Neural progenitor cell (in vitro differentiated cells): ENCODE data around the gene PRKAG2. TPM values are rescaled to one million over a fixed set of nuclear protein-coding genes. Genes with fewer than 3 reads are reported as not detected.
"Not testable (repeated sequence)": the region's sequence is repeated elsewhere in the genome, so short reads cannot be mapped to it uniquely, and the experiment has no call there.

Experiments used
- DNase-seq: peaks from one replicate; pipeline ENCODE4 v3.0.0-alpha.2; 2016; ENCODE audit warnings: low spot score
- H2AFZ ChIP-seq: fragments of 200-600 bp; sonication (generic); replicated peaks from 2 replicates; pipeline ENCODE4 v1.6.1; 2016; ENCODE audit warnings: antibody characterized with exemption
- H3F3A ChIP-seq: fragments of 200-600 bp; sonication (generic); 2 replicates; pipeline ENCODE4 v1.6.1; 2016; ENCODE audit warnings: antibody characterized with exemption, low read depth
- H3K27ac ChIP-seq: fragments of 200-600 bp; sonication (generic); 2 replicates; pipeline ENCODE4 v1.5.1; 2016; ENCODE audit warnings: mild to moderate bottlenecking
- H3K27me3 ChIP-seq: fragments of 200-600 bp; sonication (generic); 2 replicates; pipeline ENCODE4 v1.6.1; 2016; ENCODE audit warnings: mild to moderate bottlenecking, moderate library complexity
- H3K36me3 ChIP-seq: fragments of 200-600 bp; sonication (generic); 2 replicates; pipeline ENCODE4 v1.5.1; 2016
- H3K4me1 ChIP-seq: fragments of 200-600 bp; sonication (generic); 2 replicates; pipeline ENCODE4 v1.6.1; 2016; ENCODE audit warnings: mixed run types
- H3K4me2 ChIP-seq: fragments of 200-600 bp; sonication (generic); 2 replicates; pipeline ENCODE4 v1.6.1; 2016
- H3K4me3 ChIP-seq: fragments of 200-600 bp; sonication (generic); 2 replicates; pipeline ENCODE4 v1.5.1; 2016
- H3K79me2 ChIP-seq: fragments of 200-600 bp; sonication (generic); 2 replicates; pipeline ENCODE4 v1.6.1; 2016; ENCODE audit warnings: low read depth
- H3K9ac ChIP-seq: fragments of 200-600 bp; sonication (generic); 2 replicates; pipeline ENCODE4 v1.6.1; 2016
- H3K9me3 ChIP-seq: fragments of 200-600 bp; sonication (generic); 2 replicates; pipeline ENCODE4 v1.5.1; 2016; ENCODE audit warnings: low read depth
- H4K20me1 ChIP-seq: fragments of 200-600 bp; sonication (generic); 2 replicates; pipeline ENCODE4 v1.6.1; 2016; ENCODE audit warnings: low read depth
- H3K27ac Mint-ChIP-seq: 3 replicates; pipeline ENCODE4 v1.8.0; 2021; ENCODE audit warnings: mixed read lengths
- H3K27me3 Mint-ChIP-seq: 2 replicates; pipeline ENCODE4 v1.8.0; 2022; ENCODE audit warnings: low read depth, mild to moderate bottlenecking, inconsistent platforms, moderate library complexity, mixed read lengths; ENCODE audit not compliant: insufficient read depth
- H3K36me3 Mint-ChIP-seq: 3 replicates; pipeline ENCODE4 v1.8.0; 2021; ENCODE audit warnings: mixed read lengths
- H3K4me1 Mint-ChIP-seq: 3 replicates; pipeline ENCODE4 v1.8.0; 2021; ENCODE audit warnings: mixed read lengths
- H3K4me3 Mint-ChIP-seq: 3 replicates; pipeline ENCODE4 v1.8.0; 2021; ENCODE audit warnings: mild to moderate bottlenecking, moderate library complexity, mixed read lengths
- H3K9me3 Mint-ChIP-seq: 3 replicates; pipeline ENCODE4 v1.8.0; 2020; ENCODE audit warnings: mixed read lengths
- EZH2 ChIP-seq: fragments of 200-600 bp; sonication (generic); IDR thresholded peaks from 2 replicates; pipeline ENCODE4 v1.6.1; 2017; ENCODE audit warnings: antibody characterized with exemption, mild to moderate bottlenecking, moderate library complexity
- EZH2phosphoT487 ChIP-seq: fragments of 200-600 bp; sonication (generic); IDR thresholded peaks from 2 replicates; pipeline ENCODE4 v1.6.1; 2017; ENCODE audit warnings: antibody characterized with exemption
- total RNA-seq: library from RNA; depleted of rRNA; stranded (reverse); fragments of >200 nt; gene quantifications from 2 replicates; pipeline ENCODE4 v1.2.3, GENCODE V29; 2015; ENCODE audit warnings: low replicate concordance
- TF ChIP-seq, protein P1 (sequence below): fragments of 200-600 bp; sonication (generic); IDR thresholded peaks from 2 replicates; pipeline ENCODE4 v1.5.1; 2017; ENCODE audit warnings: antibody characterized with exemption, mild to moderate bottlenecking

PRKAG2 gene
- total RNA-seq, 1 donor from 2014 or later = 11.4 TPM

- H3K79me2 ChIP-seq = no peaks in the 10 kb centered on the region
- no peaks in the 10 kb centered on the region for H3K9me3 ChIP-seq
- H3K4me2 ChIP-seq = peak overlapping the region; percentile 60
- no peak overlapping the region for H3K4me3 ChIP-seq
- peaks cover 2% of the 10 kb centered on the region for H3K9me3 Mint-ChIP-seq
- H3K27me3 ChIP-seq = no peaks in the 10 kb centered on the region
- peaks cover 16% of the 10 kb centered on the region for H3F3A ChIP-seq
- no peak overlapping the region for H3K9ac ChIP-seq
- peak overlapping the region; percentile 100 for H3K27ac Mint-ChIP-seq
- H3K36me3 Mint-ChIP-seq = no peaks in the 10 kb centered on the region
- peak overlapping the region; percentile 81 for H2AFZ ChIP-seq
- no peak for TF ChIP-seq EZH2
- TF ChIP-seq, protein P1, sequence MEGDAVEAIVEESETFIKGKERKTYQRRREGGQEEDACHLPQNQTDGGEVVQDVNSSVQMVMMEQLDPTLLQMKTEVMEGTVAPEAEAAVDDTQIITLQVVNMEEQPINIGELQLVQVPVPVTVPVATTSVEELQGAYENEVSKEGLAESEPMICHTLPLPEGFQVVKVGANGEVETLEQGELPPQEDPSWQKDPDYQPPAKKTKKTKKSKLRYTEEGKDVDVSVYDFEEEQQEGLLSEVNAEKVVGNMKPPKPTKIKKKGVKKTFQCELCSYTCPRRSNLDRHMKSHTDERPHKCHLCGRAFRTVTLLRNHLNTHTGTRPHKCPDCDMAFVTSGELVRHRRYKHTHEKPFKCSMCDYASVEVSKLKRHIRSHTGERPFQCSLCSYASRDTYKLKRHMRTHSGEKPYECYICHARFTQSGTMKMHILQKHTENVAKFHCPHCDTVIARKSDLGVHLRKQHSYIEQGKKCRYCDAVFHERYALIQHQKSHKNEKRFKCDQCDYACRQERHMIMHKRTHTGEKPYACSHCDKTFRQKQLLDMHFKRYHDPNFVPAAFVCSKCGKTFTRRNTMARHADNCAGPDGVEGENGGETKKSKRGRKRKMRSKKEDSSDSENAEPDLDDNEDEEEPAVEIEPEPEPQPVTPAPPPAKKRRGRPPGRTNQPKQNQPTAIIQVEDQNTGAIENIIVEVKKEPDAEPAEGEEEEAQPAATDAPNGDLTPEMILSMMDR = no peak
- no peak for TF ChIP-seq EZH2phosphoT487
- no peaks in the 10 kb centered on the region for H4K20me1 ChIP-seq
- DNase-seq = peak; percentile 81
- no peak overlapping the region for H3K27ac ChIP-seq
- peaks cover 11% of the 10 kb centered on the region for H3K27me3 Mint-ChIP-seq
- no peaks in the 10 kb centered on the region for H3K36me3 ChIP-seq
- H3K4me1 Mint-ChIP-seq = peaks cover 47% of the 10 kb centered on the region
- H3K4me1 ChIP-seq = peaks cover 8% of the 10 kb centered on the region
- peak overlapping the region; percentile 78 for H3K4me3 Mint-ChIP-seq
Observed at GRCh38 chr7:151539088-151539671, 337.7 kb downstream of the PRKAG2 start.

DNA sequence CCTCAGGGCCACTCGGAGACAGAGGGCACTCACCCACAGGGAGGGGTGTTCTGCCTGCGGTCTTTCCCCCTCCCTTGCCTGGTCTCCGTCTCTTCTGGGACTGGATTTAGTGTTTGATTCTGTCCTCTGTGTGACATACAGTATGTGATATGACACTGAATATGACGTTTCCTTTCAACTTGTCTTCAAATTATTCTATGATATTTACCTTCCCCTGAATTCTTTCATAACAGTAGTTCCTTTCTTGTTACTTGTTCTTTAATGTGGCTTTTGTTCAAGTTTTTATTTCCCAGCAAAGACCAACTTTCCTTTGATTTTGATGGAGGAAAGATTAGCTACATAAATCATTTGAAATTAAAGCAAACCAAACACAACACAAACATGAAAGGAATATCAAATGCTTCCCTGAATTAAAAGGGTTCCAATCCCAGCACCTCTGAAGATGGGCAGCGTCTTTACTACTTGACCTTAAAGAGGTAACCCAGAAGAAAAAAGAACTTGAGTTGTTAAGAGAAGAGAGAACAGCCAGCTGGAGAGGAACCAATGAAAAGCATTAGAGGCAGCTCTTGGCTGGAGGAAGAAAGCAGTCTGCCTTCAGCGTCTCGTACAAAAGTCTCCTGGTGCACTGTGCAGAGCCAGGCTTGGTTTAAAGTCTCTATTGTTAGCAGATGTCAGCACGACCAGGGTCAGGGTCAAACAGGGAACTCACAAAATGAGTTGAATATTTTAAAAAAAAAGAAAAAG, 338.9 kb downstream of the PRKAG2 start:
- no peak overlapping the region for H2AFZ ChIP-seq
- peaks cover 15% of the 10 kb centered on the region for H3K27me3 Mint-ChIP-seq
- no peaks in the 10 kb centered on the region for H3K36me3 ChIP-seq
- peaks cover 8% of the 10 kb centered on the region for H3K4me1 ChIP-seq
- H3K27me3 ChIP-seq = no peaks in the 10 kb centered on the region
- no peaks in the 10 kb centered on the region for H4K20me1 ChIP-seq
- no peak for DNase-seq
- H3K4me3 Mint-ChIP-seq = peak overlapping the region; percentile 72
- H3F3A ChIP-seq = peaks cover 16% of the 10 kb centered on the region
- no peaks in the 10 kb centered on the region for H3K36me3 Mint-ChIP-seq
- no peak overlapping the region for H3K4me3 ChIP-seq
- H3K79me2 ChIP-seq = no peaks in the 10 kb centered on the region
- no peak for TF ChIP-seq EZH2phosphoT487
- no peak for TF ChIP-seq EZH2
- TF ChIP-seq, protein P1 = no peak
- H3K4me2 ChIP-seq = peak overlapping the region; percentile 60
- no peaks in the 10 kb centered on the region for H3K9me3 ChIP-seq
- no peak overlapping the region for H3K27ac ChIP-seq
- no peak overlapping the region for H3K9ac ChIP-seq
- H3K9me3 Mint-ChIP-seq = peaks cover 6% of the 10 kb centered on the region
- peak overlapping the region; percentile 100 for H3K27ac Mint-ChIP-seq
- peaks cover 47% of the 10 kb centered on the region for H3K4me1 Mint-ChIP-seq

DNA sequence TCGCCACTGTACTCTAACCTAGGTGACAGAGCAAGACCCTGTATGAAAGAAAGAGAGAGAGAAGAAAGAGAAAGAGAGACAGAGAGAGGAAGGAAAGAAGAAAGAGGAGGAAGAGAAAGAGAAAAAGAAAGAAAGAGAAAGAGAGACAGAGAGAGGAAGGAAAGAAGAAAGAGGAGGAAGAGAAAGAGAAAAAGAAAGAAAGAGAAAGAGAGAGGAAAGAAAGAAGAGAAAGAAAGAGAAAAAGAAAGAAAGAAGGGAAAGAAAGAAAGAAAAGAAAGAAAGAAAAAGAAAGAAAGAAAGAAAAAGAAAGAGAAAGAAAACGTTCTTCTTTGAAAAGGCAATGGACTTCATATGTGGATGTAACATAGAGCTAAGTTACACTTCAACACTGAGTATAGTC, 340.7 kb downstream of the PRKAG2 start:
- peaks cover 16% of the 10 kb centered on the region for H3K9me3 Mint-ChIP-seq
- H3K27me3 ChIP-seq, H3K4me3 ChIP-seq, H3K4me3 Mint-ChIP-seq, H3K36me3 ChIP-seq, H3K9ac ChIP-seq, H4K20me1 ChIP-seq, H3K9me3 ChIP-seq, DNase-seq, H2AFZ ChIP-seq, H3K4me2 ChIP-seq, H3K36me3 Mint-ChIP-seq, H3K79me2 ChIP-seq, H3K4me1 ChIP-seq, H3K27ac ChIP-seq: not testable (repeated sequence)
- H3K27ac Mint-ChIP-seq = peak overlapping the region; percentile 38
- H3K4me1 Mint-ChIP-seq = peaks cover 39% of the 10 kb centered on the region
- H3F3A ChIP-seq = peaks cover 16% of the 10 kb centered on the region
- H3K27me3 Mint-ChIP-seq = peaks cover 12% of the 10 kb centered on the region

- Histone ChIP-seq H3K36me3 (no peaks in the 10 kb centered on the region), H3F3A (no peaks in the 10 kb centered on the region), H4K20me1 (no peaks in the 10 kb centered on the region), H3K79me2 (no peaks in the 10 kb centered on the region), H3K4me1 (no peaks in the 10 kb centered on the region), H3K27me3 (no peaks in the 10 kb centered on the region), H3K9me3 (peaks cover 11% of the 10 kb centered on the region), H3K4me3 (no peak overlapping the region), H2AFZ (no peak overlapping the region), H3K27ac (no peak overlapping the region), H3K9ac (no peak overlapping the region), H3K4me2 (no peak overlapping the region)
- Mint-ChIP-seq H3K36me3 (no peaks in the 10 kb centered on the region), H3K9me3 (peaks cover 34% of the 10 kb centered on the region), H3K4me1 (no peaks in the 10 kb centered on the region), H3K27ac (no peak overlapping the region), H3K4me3 (no peak overlapping the region), H3K27me3 (peaks cover 10% of the 10 kb centered on the region)
- no peak for DNase-seq
- no peak for TF ChIP-seq EZH2
- TF ChIP-seq, protein P1 = no peak
- no peak for TF ChIP-seq EZH2phosphoT487
Observed at GRCh38 chr7:151529842-151530241, 347.1 kb downstream of the PRKAG2 start.
